NT2/D1 (cell line): Measurements from ENCODE around the gene BTBD7.
A peak's percentile ranks its signal among the peaks of the same experiment; 100 is the strongest.
"Not testable (repeated sequence)": the region's sequence is repeated elsewhere in the genome, so short reads cannot be mapped to it uniquely, and the experiment has no call there.

Source experiments
- DNase-seq: peaks from one replicate; pipeline ENCODE4 v3.0.0-alpha.2; 2011; ENCODE audit warnings: low read depth, low spot score
- H3K27me3 ChIP-seq: 2 replicates; pipeline ENCODE4 v1.6.0; 2011; ENCODE audit warnings: mild to moderate bottlenecking; ENCODE audit not compliant: insufficient read length, insufficient read depth
- H3K36me3 ChIP-seq: 2 replicates; pipeline ENCODE4 v1.6.1; 2011; ENCODE audit warnings: mild to moderate bottlenecking, low read length, mixed read lengths; ENCODE audit not compliant: insufficient read depth, insufficient read length
- H3K4me1 ChIP-seq: 2 replicates; pipeline ENCODE4 v1.5.1; 2011; ENCODE audit not compliant: insufficient read depth, insufficient read length
- H3K4me3 ChIP-seq: 2 replicates; pipeline ENCODE4 v1.5.1; 2011; ENCODE audit warnings: low read depth; ENCODE audit not compliant: insufficient read length
- H3K9ac ChIP-seq: 2 replicates; pipeline ENCODE4 v1.6.0; 2011; ENCODE audit warnings: low read depth; ENCODE audit not compliant: insufficient read length
- H3K9me3 ChIP-seq: 2 replicates; pipeline ENCODE4 v1.5.1; 2011; ENCODE audit warnings: mild to moderate bottlenecking, low read length; ENCODE audit not compliant: insufficient read depth
- SUZ12 ChIP-seq: IDR thresholded peaks from 2 replicates; pipeline ENCODE4 v1.6.1; 2011; ENCODE audit not compliant: insufficient read length, insufficient read depth; ENCODE audit errors: extremely low read depth
- YY1 ChIP-seq: IDR thresholded peaks from 2 replicates; pipeline ENCODE4 v1.6.1; 2011; ENCODE audit not compliant: insufficient read length, insufficient read depth
- ZNF274 ChIP-seq: IDR thresholded peaks from 2 replicates; pipeline ENCODE4 v1.6.1; 2011; ENCODE audit warnings: mild to moderate bottlenecking, low read depth, low read length

BTBD7 gene

GRCh38 chr14:93332853-93333630 is at the start of gene BTBD7:
Gene BTBD7 (minus strand): TSS chr14:93333036. CDS start chr14:93296051, 36,985 bp downstream.
- Histone ChIP-seq H3K27me3 (no peaks in the 10 kb centered on the region), H3K9me3 (peaks cover 15% of the 10 kb centered on the region; the same call in 1 of the 2 replicates), H3K36me3 (peaks cover 3% of the 10 kb centered on the region), H3K4me1 (no peaks in the 10 kb centered on the region), H3K9ac (peak within 1 kb of the TSS; percentile 70), H3K4me3 (peak within 1 kb of the TSS; percentile 58)
- TF ChIP-seq YY1 = peak; percentile 62
- no peak for TF ChIP-seq ZNF274
- TF ChIP-seq SUZ12 = no peak
- peak; percentile 80 for DNase-seq

GRCh38 chr14:93381644-93382043 is 48.8 kb upstream of the BTBD7 start:
- Histone ChIP-seq H3K4me3 (no peak overlapping the region), H3K36me3 (no peaks in the 10 kb centered on the region), H3K4me1 (no peaks in the 10 kb centered on the region), H3K27me3 (no peaks in the 10 kb centered on the region), H3K9ac (no peak overlapping the region), H3K9me3 (no peaks in the 10 kb centered on the region)
- DNase-seq = no peak
- TF ChIP-seq SUZ12 = no peak
- TF ChIP-seq ZNF274 = no peak
- TF ChIP-seq YY1 = no peak

- Histone ChIP-seq H3K9ac (no peak overlapping the region), H3K4me3 (no peak overlapping the region), H3K36me3 (no peaks in the 10 kb centered on the region), H3K27me3 (no peaks in the 10 kb centered on the region), H3K4me1 (no peaks in the 10 kb centered on the region), H3K9me3 (no peaks in the 10 kb centered on the region)
- DNase-seq = no peak
- TF ChIP-seq YY1 (no peak), SUZ12 (no peak), ZNF274 (no peak)
These were observed 47.0 kb upstream of the BTBD7 start for GRCh38 chr14:93379831-93380230.

GRCh38 chr14:93375673-93376156 is 42.9 kb upstream of the BTBD7 start:
- Histone ChIP-seq H3K4me3 (no peak overlapping the region), H3K36me3 (no peaks in the 10 kb centered on the region), H3K4me1 (no peaks in the 10 kb centered on the region), H3K9ac (no peak overlapping the region), H3K9me3 (no peaks in the 10 kb centered on the region), H3K27me3 (no peaks in the 10 kb centered on the region)
- DNase-seq = no peak
- TF ChIP-seq SUZ12 (no peak), YY1 (no peak), ZNF274 (no peak)

GRCh38 chr14:93369713-93370266 is 37.0 kb upstream of the BTBD7 start:
- Histone ChIP-seq H3K9ac (no peak overlapping the region), H3K9me3 (no peaks in the 10 kb centered on the region), H3K36me3 (no peaks in the 10 kb centered on the region), H3K4me3 (no peak overlapping the region), H3K4me1 (no peaks in the 10 kb centered on the region), H3K27me3 (no peaks in the 10 kb centered on the region)
- no peak for TF ChIP-seq YY1
- no peak for TF ChIP-seq ZNF274
- no peak for TF ChIP-seq SUZ12
- no peak for DNase-seq

- H3K9ac ChIP-seq = no peak overlapping the region
- no peaks in the 10 kb centered on the region for H3K4me1 ChIP-seq
- no peaks in the 10 kb centered on the region for H3K36me3 ChIP-seq
- TF ChIP-seq SUZ12 (no peak), ZNF274 (no peak), YY1 (no peak)
- DNase-seq = no peak
- no peaks in the 10 kb centered on the region for H3K27me3 ChIP-seq
- no peak overlapping the region for H3K4me3 ChIP-seq
- no peaks in the 10 kb centered on the region for H3K9me3 ChIP-seq
These were observed 36.3 kb upstream of the BTBD7 start for GRCh38 chr14:93368996-93369712.

GRCh38 chr14:93354873-93355272 is 22.0 kb upstream of the BTBD7 start:
- H3K4me3 ChIP-seq, H3K9ac ChIP-seq, H3K27me3 ChIP-seq, H3K36me3 ChIP-seq, H3K9me3 ChIP-seq, DNase-seq, H3K4me1 ChIP-seq: not testable (repeated sequence)
